ENCODE data around the gene SNTG2. TPM values are rescaled to one million over a fixed set of nuclear protein-coding genes. Genes with fewer than 3 reads are reported as not detected.

SNTG2 gene
- total RNA-seq, 1 donor from 2014 or later, result 0.47 TPM

GRCh38 chr2:1014802-1015201 is 64.2 kb downstream of the SNTG2 start:
- Mint-ChIP-seq H3K9me3 (no peaks in the 10 kb centered on the region), H3K4me1 (peaks cover 20% of the 10 kb centered on the region), H3K36me3 (ENCODE audit: low read depth) (no peaks in the 10 kb centered on the region), H3K27me3 (ENCODE audit: low read depth) (peaks cover 26% of the 10 kb centered on the region), H3K27ac (ENCODE audit: unreplicated experiment) (no peak overlapping the region), H3K4me3 (no peak overlapping the region)
- DNase-seq (ENCODE audit: low read depth, low spot score), result no peak
- TF ChIP-seq CTCF (conservative IDR thresholded peaks at IDR 0.05), result no peak

GRCh38 chr2:1016500-1016899 is 65.9 kb downstream of the SNTG2 start:
- Mint-ChIP-seq H3K36me3 (ENCODE audit: low read depth) (no peaks in the 10 kb centered on the region), H3K9me3 (no peaks in the 10 kb centered on the region), H3K4me3 (no peak overlapping the region), H3K27me3 (ENCODE audit: low read depth) (peaks cover 23% of the 10 kb centered on the region), H3K4me1 (peaks cover 5% of the 10 kb centered on the region), H3K27ac (ENCODE audit: unreplicated experiment) (no peak overlapping the region)
- no peak for TF ChIP-seq CTCF (conservative IDR thresholded peaks at IDR 0.05)
- no peak for DNase-seq (ENCODE audit: low read depth, low spot score)

GRCh38 chr2:1017827-1018226 is 67.2 kb downstream of the SNTG2 start:
- Mint-ChIP-seq H3K36me3 (ENCODE audit: low read depth) (no peaks in the 10 kb centered on the region), H3K27me3 (ENCODE audit: low read depth) (peaks cover 18% of the 10 kb centered on the region), H3K4me1 (no peaks in the 10 kb centered on the region), H3K9me3 (peaks cover 5% of the 10 kb centered on the region), H3K4me3 (no peak overlapping the region), H3K27ac (ENCODE audit: unreplicated experiment) (no peak overlapping the region)
- no peak for DNase-seq (ENCODE audit: low read depth, low spot score)
- TF ChIP-seq CTCF (conservative IDR thresholded peaks at IDR 0.05), result no peak

GRCh38 chr2:1020206-1020605 is 69.6 kb downstream of the SNTG2 start:
- Mint-ChIP-seq H3K4me3 (no peak overlapping the region), H3K27me3 (ENCODE audit: low read depth) (peaks cover 8% of the 10 kb centered on the region), H3K27ac (ENCODE audit: unreplicated experiment) (no peak overlapping the region), H3K36me3 (ENCODE audit: low read depth) (no peaks in the 10 kb centered on the region), H3K9me3 (peaks cover 5% of the 10 kb centered on the region), H3K4me1 (no peaks in the 10 kb centered on the region)
- TF ChIP-seq CTCF (conservative IDR thresholded peaks at IDR 0.05), result no peak
- DNase-seq (ENCODE audit: low read depth, low spot score), result no peak

GRCh38 chr2:1022178-1022577 is 71.5 kb downstream of the SNTG2 start:
- no peak for TF ChIP-seq CTCF (conservative IDR thresholded peaks at IDR 0.05)
- DNase-seq (ENCODE audit: low read depth, low spot score), result no peak
- no peak overlapping the region for H3K4me3 Mint-ChIP-seq
- peaks cover 5% of the 10 kb centered on the region for H3K9me3 Mint-ChIP-seq
- no peaks in the 10 kb centered on the region for H3K4me1 Mint-ChIP-seq
- H3K27ac Mint-ChIP-seq (ENCODE audit: unreplicated experiment), result no peak overlapping the region
- H3K36me3 Mint-ChIP-seq (ENCODE audit: low read depth), result no peaks in the 10 kb centered on the region
- H3K27me3 Mint-ChIP-seq (ENCODE audit: low read depth), result no peaks in the 10 kb centered on the region

- Mint-ChIP-seq H3K27ac (ENCODE audit: unreplicated experiment) (no peak overlapping the region), H3K27me3 (ENCODE audit: low read depth) (no peaks in the 10 kb centered on the region)
Measured at GRCh38 chr2:1024981-1025380, 74.3 kb downstream of the SNTG2 start.

More at GRCh38 chr2:1024981-1025380, 74.3 kb downstream of the SNTG2 start:
- no peak overlapping the region for H3K4me3 Mint-ChIP-seq
- H3K9me3 Mint-ChIP-seq, result peaks cover 5% of the 10 kb centered on the region
- TF ChIP-seq CTCF (conservative IDR thresholded peaks at IDR 0.05), result no peak
- no peaks in the 10 kb centered on the region for H3K4me1 Mint-ChIP-seq
- no peaks in the 10 kb centered on the region for H3K36me3 Mint-ChIP-seq (ENCODE audit: low read depth)
- no peak for DNase-seq (ENCODE audit: low read depth, low spot score)
